ENCODE measurements around the gene DRAM1.
A peak's percentile ranks its signal among the peaks of the same experiment; 100 is the strongest.

DNA sequence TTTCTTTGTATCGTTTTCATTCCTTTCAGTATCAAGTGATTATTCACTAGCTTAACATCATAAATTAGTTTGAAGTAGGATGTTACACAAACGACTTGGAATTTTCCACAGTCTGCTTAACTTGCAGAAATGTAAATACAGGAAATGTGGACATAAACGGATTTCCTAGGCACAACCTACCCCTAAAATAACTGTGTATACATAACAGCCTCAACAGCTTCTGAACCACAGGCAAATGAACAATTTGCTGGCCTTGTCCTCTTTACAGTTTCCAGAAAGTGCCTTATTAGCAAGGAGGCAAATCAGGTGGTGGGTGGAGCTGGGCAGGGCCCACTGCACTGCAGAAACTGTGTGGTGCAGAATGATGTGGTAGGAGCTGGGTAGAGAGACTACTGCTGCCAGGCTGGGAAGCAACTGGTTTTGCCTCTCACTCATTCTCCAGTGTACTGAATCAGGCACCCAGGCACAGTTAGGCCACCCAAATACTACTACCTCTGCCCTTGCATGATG, 14.1 kb downstream of the DRAM1 start:
- TF ChIP-seq, protein P1, sequence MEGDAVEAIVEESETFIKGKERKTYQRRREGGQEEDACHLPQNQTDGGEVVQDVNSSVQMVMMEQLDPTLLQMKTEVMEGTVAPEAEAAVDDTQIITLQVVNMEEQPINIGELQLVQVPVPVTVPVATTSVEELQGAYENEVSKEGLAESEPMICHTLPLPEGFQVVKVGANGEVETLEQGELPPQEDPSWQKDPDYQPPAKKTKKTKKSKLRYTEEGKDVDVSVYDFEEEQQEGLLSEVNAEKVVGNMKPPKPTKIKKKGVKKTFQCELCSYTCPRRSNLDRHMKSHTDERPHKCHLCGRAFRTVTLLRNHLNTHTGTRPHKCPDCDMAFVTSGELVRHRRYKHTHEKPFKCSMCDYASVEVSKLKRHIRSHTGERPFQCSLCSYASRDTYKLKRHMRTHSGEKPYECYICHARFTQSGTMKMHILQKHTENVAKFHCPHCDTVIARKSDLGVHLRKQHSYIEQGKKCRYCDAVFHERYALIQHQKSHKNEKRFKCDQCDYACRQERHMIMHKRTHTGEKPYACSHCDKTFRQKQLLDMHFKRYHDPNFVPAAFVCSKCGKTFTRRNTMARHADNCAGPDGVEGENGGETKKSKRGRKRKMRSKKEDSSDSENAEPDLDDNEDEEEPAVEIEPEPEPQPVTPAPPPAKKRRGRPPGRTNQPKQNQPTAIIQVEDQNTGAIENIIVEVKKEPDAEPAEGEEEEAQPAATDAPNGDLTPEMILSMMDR (IDR thresholded peaks at IDR 0.05; ENCODE audit: insufficient read depth, low read length) = no peak
- peak; percentile 61 for TF ChIP-seq POLR2AphosphoS5 (IDR thresholded peaks at IDR 0.05; ENCODE audit: low read depth)

Data from HL-60 (cell line).